SK-N-SH treated with all-trans-retinoic acid at 6 μM for 48 hours (cell line): ENCODE measurements around the gene MOCS3.

Experiments
- ARNTL ChIP-seq: fragments of 450-650 bp; formaldehyde crosslinking; IDR thresholded peaks from 2 replicates; pipeline ENCODE4 v1.5.0; 2020; ENCODE audit warnings: low read depth, mild to moderate bottlenecking, moderate library complexity, borderline replicate concordance
- BACH2 ChIP-seq: fragments of 250-450 bp; sonication (Bioruptor Pico); IDR thresholded peaks from 2 replicates; pipeline ENCODE4 v1.9.0; 2021; ENCODE audit warnings: mild to moderate bottlenecking, borderline replicate concordance
- CSDC2 ChIP-seq: fragments of 250-450 bp; sonication (Bioruptor Pico); IDR thresholded peaks from 2 replicates; pipeline ENCODE4 v1.5.0; 2020; ENCODE audit warnings: mild to moderate bottlenecking, moderate library complexity
- OSR1 ChIP-seq: fragments of 250-450 bp; sonication (Bioruptor Pico); IDR thresholded peaks from 2 replicates; pipeline ENCODE4 v1.8.0; 2022; ENCODE audit warnings: moderate library complexity, mild to moderate bottlenecking, inconsistent platforms
- PATZ1 ChIP-seq: fragments of 250-450 bp; sonication (Bioruptor Pico); IDR thresholded peaks from 2 replicates; pipeline ENCODE4 v1.8.0; 2020; ENCODE audit warnings: mild to moderate bottlenecking, moderate library complexity, borderline replicate concordance
- ZC3H10 ChIP-seq: fragments of 250-450 bp; sonication (Bioruptor Pico); IDR thresholded peaks from 2 replicates; pipeline ENCODE4 v1.5.1; 2021; ENCODE audit warnings: mild to moderate bottlenecking, moderate library complexity
- ZFP3 ChIP-seq: fragments of 250-450 bp; sonication (Bioruptor Pico); IDR thresholded peaks from 2 replicates; pipeline ENCODE4 v1.5.0; 2020; ENCODE audit warnings: mild to moderate bottlenecking, moderate library complexity
- ZNF70 ChIP-seq: fragments of 450-650 bp; formaldehyde crosslinking; IDR thresholded peaks from 2 replicates; pipeline ENCODE4 v1.5.0; 2020; ENCODE audit warnings: mild to moderate bottlenecking, moderate library complexity

- TF ChIP-seq ZC3H10 (no peak), BACH2 (CRISPR knock-in tag) (no peak), ZFP3 (CRISPR knock-in tag) (no peak), ARNTL (CRISPR knock-in tag) (no peak), OSR1 (no peak), ZNF70 (CRISPR knock-in tag) (no peak), CSDC2 (no peak), PATZ1 (CRISPR knock-in tag) (no peak)
Measured at GRCh38 chr20:50993876-50994275, 35.3 kb downstream of the MOCS3 start.
